Hindlimb muscle (tissue), 1 donor: ENCODE results near the gene BHLHE23. TPM values are rescaled to one million over a fixed set of nuclear protein-coding genes. Genes with fewer than 3 reads are reported as not detected.

Source experiments
- DNase-seq: peaks from one replicate; pipeline ENCODE4 v3.0.0-alpha.2; 2013
- polyA plus RNA-seq: library from polyadenylated mRNA; unstranded; fragments of 120-200 nt; gene quantifications from one replicate; pipeline ENCODE4 v1.2.1, GENCODE V29; 2013; ENCODE audit not compliant: insufficient read length

The BHLHE23 gene
- polyA plus RNA-seq, 1 donor: not detected

DNA sequence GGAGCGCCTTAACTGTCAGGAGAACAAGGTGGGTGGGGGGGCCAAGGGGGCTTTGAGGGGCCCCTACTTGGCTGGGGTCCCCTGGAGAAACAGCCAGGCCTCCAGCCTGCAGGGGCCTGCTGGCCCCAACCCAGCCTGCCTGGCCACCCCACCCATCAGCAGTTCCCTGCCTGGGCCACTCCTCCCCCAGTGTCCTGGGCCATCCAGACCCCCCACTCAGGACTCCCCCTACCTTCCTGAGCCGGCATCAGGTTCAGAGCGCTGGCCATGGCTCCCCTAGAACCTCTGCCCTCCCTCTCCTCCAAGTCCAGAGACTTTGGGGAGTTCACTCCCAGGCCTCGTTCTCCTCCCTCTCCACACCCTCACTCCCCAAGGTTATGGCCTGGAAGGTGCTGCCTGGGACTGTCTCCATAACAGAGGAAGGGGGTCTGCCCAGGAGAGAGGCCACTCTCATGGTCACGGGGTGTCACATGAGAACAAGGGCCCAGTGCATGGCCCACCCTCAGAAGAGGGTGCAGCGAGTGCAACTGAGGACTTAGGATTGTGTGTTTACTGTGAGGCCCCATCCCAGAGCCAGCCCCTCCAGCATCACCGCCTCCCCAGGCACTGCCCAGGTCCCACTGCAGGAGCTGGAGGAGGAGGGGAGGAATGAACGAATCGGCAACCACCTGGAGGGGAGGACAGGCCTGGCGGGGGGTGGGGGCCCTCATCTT is 48.2 kb downstream of the BHLHE23 start:
- no peak for DNase-seq

DNA sequence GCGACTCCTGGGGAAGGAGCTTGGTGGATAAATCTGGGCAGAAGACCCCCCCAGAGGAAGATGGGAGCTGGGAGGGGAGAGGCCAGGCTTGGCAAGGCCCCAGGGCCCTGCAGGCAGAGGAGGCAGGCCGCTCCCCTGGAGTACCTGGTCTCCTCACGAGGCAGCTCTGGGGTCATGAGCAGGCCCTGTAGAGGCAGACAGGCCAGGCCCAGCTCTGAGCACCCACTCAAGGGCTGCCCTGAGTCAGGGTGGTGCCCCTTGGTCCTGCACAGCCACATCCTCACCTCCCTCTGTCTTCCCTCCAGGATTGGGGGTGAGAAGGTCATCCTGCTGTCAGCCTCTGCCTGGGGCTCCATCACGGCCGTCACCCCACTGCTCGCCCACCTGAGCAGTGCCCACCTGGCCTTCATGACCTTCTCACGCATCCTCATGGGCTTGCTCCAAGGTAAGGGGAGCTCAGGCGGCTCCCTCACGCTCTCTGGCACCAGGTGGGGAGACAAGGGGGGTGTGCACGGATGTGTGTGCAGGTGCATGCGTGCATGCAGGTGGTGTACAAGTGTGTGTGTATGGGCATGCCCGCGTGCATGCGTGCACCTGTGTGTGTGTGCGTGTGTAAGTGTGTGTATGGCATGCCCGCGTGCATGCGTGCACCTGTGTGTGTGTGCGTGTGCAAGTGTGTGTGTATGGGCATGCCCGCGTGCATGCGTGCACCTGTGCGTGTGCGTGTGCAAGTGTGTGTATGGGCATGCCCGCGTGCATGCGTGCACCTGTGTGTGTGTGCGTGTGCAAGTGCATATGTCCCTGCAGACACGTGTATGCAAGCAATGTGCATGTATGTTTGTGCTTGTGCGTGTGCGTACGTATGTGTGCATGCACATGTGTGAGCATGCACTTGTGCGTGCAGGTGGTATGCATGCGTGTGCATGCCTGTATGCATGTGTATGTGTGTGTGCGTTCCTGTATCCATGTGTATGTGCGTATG is 49.3 kb downstream of the BHLHE23 start:
- DNase-seq: no peak

DNA sequence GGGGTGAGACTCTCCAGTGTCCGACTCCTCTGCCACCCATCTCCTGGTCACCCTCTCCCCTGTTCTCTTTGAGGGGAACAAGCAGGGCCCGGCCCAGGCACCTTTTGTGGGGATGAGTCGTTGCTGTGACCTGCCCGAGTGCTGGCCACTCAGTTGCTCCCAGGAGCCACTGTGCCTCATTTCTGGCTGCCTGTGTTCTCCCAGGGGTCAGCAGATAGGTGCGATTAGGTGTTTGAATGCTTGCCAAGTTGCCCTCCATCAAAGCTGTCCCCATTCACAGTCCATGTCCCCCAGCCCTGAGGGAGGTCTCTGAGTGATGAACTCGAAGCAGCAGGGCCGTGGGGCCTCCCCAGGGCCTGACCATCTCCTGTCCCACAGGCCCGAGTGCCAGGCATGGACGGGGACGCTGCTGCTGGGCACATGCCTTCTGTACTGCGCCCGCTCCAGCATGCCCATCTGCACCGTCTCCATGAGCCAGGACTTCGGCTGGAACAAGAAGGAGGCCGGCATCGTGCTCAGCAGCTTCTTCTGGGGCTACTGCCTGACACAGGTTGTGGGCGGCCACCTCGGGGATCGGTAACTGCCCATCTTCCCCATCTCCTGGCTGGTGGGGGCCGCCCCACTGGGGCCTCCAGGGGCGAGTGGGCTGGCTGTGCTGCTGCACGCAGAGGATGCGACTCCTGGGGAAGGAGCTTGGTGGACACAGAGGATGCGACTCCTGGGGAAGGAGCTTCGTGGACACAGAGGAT is 50.2 kb downstream of the BHLHE23 start:
- no peak for DNase-seq

Other genes with a start within 250 kb of the BHLHE23 start
- 9.1 TPM for gene MRGBP, start 210.5 kb downstream of the BHLHE23 start, polyA plus RNA-seq
- gene OGFR, start 202.1 kb downstream of the BHLHE23 start, polyA plus RNA-seq: 21.9 TPM
- 10.6 TPM for gene COL9A3, start 189.9 kb downstream of the BHLHE23 start, polyA plus RNA-seq
- 8.8 TPM for gene TCFL5, start 145.1 kb downstream of the BHLHE23 start, polyA plus RNA-seq
- 40.0 TPM for gene DIDO1, start 80.5 kb downstream of the BHLHE23 start, polyA plus RNA-seq
- 30.3 TPM for gene GID8, start 68.8 kb downstream of the BHLHE23 start, polyA plus RNA-seq
- 1.7 TPM for gene SLC17A9, start 54.3 kb downstream of the BHLHE23 start, polyA plus RNA-seq
- 31.7 TPM for gene YTHDF1, start 209.2 kb upstream of the BHLHE23 start, polyA plus RNA-seq
- gene BIRC7, start 228.9 kb upstream of the BHLHE23 start, polyA plus RNA-seq: not detected
- gene NKAIN4, start 247.5 kb upstream of the BHLHE23 start, polyA plus RNA-seq: 53.5 TPM